Suprapubic skin (tissue), 4 donors: Measurements from ENCODE around the gene HCFC2.
A peak's percentile ranks its signal among the peaks of the same experiment; 100 is the strongest.

Source experiments
- POLR2A ChIP-seq, 2 donors: fragments of 450-650 bp; IDR thresholded peaks; one replicate each; pipeline ENCODE4 v1.6.1; 2017; ENCODE audit warnings: antibody characterized with exemption in 2 of 2, mild to moderate bottlenecking in 2 of 2, moderate library complexity in 2 of 2
- POLR2AphosphoS5 ChIP-seq, 3 donors: sonication (generic); formaldehyde crosslinking; IDR thresholded peaks; one replicate each; pipeline ENCODE4 v1.6.1; 2017; ENCODE audit warnings: antibody characterized with exemption in 3 of 3
- TF ChIP-seq, protein P1 (sequence below), 2 donors: fragments of 200-600 bp in 1 of 2; fragments of 450-650 bp in 1 of 2; sonication (generic) in 1 of 2; IDR thresholded peaks; one replicate each; pipeline ENCODE4 v1.5.1; 2016 to 2019; ENCODE audit warnings: antibody characterized with exemption in 2 of 2, mild to moderate bottlenecking in 1 of 2, moderate library complexity in 1 of 2

DNA sequence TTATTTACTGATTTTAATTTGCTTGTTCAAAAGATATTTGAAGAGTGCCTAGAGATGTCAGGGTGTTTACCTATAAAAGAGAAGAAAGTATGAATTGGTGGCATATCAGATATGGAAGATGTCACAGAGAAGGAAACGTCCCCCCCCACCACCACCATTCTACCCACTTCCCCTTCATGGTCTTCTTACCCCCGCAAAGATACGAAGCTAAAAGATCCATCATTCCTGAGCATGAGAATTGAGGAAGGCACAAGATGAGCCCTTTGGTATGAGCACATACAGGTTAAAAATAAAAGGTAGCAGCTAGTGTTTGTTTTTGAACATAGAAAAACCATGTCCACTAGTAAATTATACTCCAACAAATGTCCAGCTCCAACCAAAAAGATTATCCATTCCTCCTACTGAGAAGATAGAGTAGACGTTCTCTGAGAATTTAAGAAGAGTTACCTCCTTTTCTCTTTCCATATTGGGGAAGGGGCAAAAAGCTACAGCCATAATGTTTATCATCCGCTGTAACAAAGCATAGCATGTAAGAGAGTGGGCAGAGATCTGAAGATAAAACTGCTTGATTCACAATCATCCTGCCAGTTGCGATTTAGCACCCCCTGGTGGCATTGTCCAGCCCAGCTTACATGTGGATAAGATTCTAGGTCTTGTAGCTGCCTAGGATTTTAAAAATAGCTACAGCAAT is 44.6 kb downstream of the HCFC2 start:
- no peak for TF ChIP-seq POLR2A (IDR thresholded peaks at IDR 0.05)
- TF ChIP-seq, protein P1, sequence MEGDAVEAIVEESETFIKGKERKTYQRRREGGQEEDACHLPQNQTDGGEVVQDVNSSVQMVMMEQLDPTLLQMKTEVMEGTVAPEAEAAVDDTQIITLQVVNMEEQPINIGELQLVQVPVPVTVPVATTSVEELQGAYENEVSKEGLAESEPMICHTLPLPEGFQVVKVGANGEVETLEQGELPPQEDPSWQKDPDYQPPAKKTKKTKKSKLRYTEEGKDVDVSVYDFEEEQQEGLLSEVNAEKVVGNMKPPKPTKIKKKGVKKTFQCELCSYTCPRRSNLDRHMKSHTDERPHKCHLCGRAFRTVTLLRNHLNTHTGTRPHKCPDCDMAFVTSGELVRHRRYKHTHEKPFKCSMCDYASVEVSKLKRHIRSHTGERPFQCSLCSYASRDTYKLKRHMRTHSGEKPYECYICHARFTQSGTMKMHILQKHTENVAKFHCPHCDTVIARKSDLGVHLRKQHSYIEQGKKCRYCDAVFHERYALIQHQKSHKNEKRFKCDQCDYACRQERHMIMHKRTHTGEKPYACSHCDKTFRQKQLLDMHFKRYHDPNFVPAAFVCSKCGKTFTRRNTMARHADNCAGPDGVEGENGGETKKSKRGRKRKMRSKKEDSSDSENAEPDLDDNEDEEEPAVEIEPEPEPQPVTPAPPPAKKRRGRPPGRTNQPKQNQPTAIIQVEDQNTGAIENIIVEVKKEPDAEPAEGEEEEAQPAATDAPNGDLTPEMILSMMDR (IDR thresholded peaks at IDR 0.05): peak; percentile 62 to 82
- TF ChIP-seq POLR2AphosphoS5 (IDR thresholded peaks at IDR 0.05): no peak
